Measurements from ENCODE around the gene COL20A1.

DNA sequence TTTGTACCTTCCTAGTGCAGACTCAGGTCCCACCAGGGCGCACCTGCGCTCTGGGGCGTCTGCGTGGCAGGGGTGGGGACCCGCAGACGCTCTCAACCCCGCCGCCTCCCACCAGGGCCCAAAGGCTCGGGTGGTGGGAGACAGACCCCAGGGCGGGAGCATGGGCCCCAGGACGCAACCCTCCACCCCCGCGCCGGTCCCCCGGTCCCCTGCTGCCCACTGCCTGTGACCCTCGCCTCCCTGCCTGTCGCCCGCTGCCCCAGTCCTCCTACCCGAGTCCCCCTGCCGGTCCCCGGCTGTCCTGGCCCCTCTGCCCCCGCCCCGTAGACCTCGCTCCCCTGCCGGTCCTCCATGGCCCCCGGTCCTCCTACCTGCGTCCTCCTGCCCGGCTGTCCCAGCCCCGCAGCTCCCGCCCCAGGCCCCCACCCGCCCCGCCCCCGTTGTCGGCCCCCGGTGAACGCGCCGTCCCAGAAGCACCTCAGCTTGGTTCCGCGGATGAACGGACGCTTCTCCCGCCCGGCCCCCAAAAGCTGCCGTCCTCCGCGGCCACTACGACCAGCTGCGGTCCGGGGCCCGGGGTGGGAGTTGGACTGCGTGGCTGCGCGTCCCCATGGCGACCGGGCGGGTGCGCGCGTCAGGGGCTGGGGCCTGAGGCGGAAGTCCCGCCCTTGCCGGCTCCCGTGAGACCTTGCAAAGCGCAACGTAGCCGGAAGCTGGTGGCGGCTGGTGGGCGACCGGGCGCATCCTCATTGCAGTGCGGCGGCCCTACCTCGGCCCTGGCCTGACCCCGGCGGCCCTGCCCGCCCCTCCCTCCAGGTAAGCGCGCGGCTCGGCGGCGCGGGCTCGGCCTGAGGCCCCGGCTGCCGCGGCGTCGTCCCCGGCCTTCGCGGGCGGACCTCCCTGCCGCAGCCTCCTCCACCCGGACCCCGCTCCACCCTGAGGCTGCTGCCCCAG is 20.6 kb upstream of the COL20A1 start, which contains the start of gene ARFGAP1:
- TF ChIP-seq, protein P1, sequence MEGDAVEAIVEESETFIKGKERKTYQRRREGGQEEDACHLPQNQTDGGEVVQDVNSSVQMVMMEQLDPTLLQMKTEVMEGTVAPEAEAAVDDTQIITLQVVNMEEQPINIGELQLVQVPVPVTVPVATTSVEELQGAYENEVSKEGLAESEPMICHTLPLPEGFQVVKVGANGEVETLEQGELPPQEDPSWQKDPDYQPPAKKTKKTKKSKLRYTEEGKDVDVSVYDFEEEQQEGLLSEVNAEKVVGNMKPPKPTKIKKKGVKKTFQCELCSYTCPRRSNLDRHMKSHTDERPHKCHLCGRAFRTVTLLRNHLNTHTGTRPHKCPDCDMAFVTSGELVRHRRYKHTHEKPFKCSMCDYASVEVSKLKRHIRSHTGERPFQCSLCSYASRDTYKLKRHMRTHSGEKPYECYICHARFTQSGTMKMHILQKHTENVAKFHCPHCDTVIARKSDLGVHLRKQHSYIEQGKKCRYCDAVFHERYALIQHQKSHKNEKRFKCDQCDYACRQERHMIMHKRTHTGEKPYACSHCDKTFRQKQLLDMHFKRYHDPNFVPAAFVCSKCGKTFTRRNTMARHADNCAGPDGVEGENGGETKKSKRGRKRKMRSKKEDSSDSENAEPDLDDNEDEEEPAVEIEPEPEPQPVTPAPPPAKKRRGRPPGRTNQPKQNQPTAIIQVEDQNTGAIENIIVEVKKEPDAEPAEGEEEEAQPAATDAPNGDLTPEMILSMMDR (IDR thresholded peaks at IDR 0.05; ENCODE audit: low read depth, low read length), result no peak
- TF ChIP-seq POLR2A (IDR thresholded peaks at IDR 0.05; ENCODE audit: extremely low read depth, insufficient read length), result peak; percentile 75

Measured in NB4 (cell line).